ENCODE data around the gene THPO. TPM values are rescaled to one million over a fixed set of nuclear protein-coding genes. Genes with fewer than 3 reads are reported as not detected.
A peak's percentile ranks its signal among the peaks of the same experiment; 100 is the strongest.
"Not testable (repeated sequence)": the region's sequence is repeated elsewhere in the genome, so short reads cannot be mapped to it uniquely, and the experiment has no call there.

Gene THPO
- total RNA-seq, 1 donor from 2014 or later, result 0.35 TPM

- peak; percentile 41 for DNase-seq (ENCODE audit: low read depth)
These were observed 28.2 kb downstream of the THPO start for GRCh38 chr3:184349563-184350470.

GRCh38 chr3:184348057-184348382, 30.0 kb downstream of the THPO start:
- no peak for DNase-seq (ENCODE audit: low read depth)

GRCh38 chr3:184347321-184348056, 30.5 kb downstream of the THPO start:
- DNase-seq (ENCODE audit: low read depth), result no peak

- DNase-seq (ENCODE audit: low read depth), result no peak
These were observed 31.4 kb downstream of the THPO start for GRCh38 chr3:184346480-184347190.

GRCh38 chr3:184345317-184346144, 32.5 kb downstream of the THPO start:
- DNase-seq (ENCODE audit: low read depth), result peak; percentile 93

GRCh38 chr3:184344579-184345316, 33.3 kb downstream of the THPO start:
- no peak for DNase-seq (ENCODE audit: low read depth)

- no peak for DNase-seq (ENCODE audit: low read depth)
These were observed 34.7 kb downstream of the THPO start for GRCh38 chr3:184343200-184343876.

GRCh38 chr3:184341925-184342324, 36.1 kb downstream of the THPO start:
- DNase-seq (ENCODE audit: low read depth), result peak; percentile 22

- not testable (repeated sequence) for DNase-seq (ENCODE audit: low read depth)
These were observed 38.4 kb downstream of the THPO start for GRCh38 chr3:184339451-184340135.

GRCh38 chr3:184339001-184339400, 39.0 kb downstream of the THPO start:
- DNase-seq (ENCODE audit: low read depth), result no peak

- DNase-seq (ENCODE audit: low read depth), result no peak
These were observed 39.5 kb downstream of the THPO start for GRCh38 chr3:184338511-184338945.

- no peak for DNase-seq (ENCODE audit: low read depth)
These were observed 40.0 kb downstream of the THPO start for GRCh38 chr3:184337981-184338380.

GRCh38 chr3:184337399-184337714, 40.6 kb downstream of the THPO start, which contains the start of gene FAM131A:
FAM131A (plus strand) TSS chr3:184337600; CDS start chr3:184337631, 31 bp downstream.
- DNase-seq (ENCODE audit: low read depth), result no peak

GRCh38 chr3:184336547-184337398, 41.2 kb downstream of the THPO start:
- peak; percentile 72 for DNase-seq (ENCODE audit: low read depth)

GRCh38 chr3:184335661-184336546, 42.1 kb downstream of the THPO start:
- DNase-seq (ENCODE audit: low read depth), result peak; percentile 51

- DNase-seq (ENCODE audit: low read depth), result no peak
These were observed 42.7 kb downstream of the THPO start for GRCh38 chr3:184335291-184335660.

GRCh38 chr3:184334470-184335158, 43.4 kb downstream of the THPO start:
- peak; percentile 74 for DNase-seq (ENCODE audit: low read depth)

All from renal cortical epithelial cell (primary cell).